ENCODE measurements around the gene CYB5R4.

The CYB5R4 gene

DNA sequence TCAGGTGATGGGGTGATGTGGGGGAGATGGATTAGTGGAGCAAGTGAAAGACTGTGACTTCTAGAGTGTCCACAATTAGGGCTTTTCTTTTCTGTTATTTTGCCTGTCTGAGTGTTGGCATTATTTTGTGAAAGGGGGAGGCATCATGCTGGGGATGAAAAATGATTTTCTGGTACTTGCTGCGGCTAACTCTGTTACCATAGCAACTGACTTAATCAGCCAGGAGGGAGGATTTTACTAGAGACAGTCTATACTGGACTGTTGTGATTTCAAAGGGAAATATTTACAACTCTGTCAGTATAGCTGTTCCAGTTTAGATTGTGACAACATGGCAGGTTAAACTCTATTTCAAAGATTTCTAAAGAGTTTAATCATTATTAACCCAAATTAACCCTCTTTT is 143.6 kb downstream of the CYB5R4 start:
- DNase-seq (ENCODE audit: insufficient read length, low spot score): no peak
- no peak for FAIRE-seq
- TF ChIP-seq CTCF (IDR thresholded peaks at IDR 0.05; ENCODE audit: insufficient read depth, missing control alignments): no peak

DNA sequence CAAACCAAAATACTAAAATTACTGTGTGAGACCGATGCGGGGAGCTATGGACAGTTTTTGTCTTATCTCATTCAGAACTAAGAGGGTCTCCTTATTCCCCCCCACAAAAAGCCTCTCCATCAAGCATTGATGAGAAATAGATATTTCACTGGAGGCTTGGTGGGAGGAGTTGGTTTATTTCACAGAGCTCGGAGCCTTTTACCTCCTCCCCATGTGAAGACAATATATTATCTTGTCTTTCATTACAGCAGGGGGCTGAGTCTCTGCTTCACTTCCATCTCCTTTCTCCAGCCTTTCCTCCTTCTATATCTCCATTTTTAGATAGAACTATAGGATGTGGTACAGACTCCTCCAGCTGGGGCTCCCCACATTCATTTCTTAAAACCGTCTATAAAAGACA is 144.2 kb downstream of the CYB5R4 start:
- no peak for TF ChIP-seq CTCF (IDR thresholded peaks at IDR 0.05; ENCODE audit: insufficient read depth, missing control alignments)
- DNase-seq (ENCODE audit: insufficient read length, low spot score): no peak
- FAIRE-seq: no peak

DNA sequence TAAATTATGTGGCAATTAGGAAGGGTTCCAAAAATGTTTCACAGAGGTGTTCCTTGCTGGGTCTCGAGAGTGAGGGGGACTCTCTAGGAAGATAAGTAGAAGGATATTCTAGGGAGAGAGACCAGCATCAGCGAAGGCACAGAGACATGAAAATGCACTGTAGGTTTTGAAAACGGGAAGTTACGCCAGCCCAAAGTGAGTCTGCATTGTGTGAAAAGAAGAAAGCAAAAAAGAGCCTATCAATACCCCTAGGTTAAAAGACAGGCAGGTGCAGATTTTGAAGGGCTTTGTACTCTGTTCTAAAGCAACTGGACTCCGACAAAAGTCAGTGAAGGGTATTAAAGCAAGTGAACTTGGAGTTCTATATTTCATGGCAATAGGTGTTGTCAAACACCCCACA is 148.4 kb downstream of the CYB5R4 start:
- TF ChIP-seq CTCF (IDR thresholded peaks at IDR 0.05; ENCODE audit: insufficient read depth, missing control alignments): no peak
- no peak for DNase-seq (ENCODE audit: insufficient read length, low spot score)
- FAIRE-seq: no peak

DNA sequence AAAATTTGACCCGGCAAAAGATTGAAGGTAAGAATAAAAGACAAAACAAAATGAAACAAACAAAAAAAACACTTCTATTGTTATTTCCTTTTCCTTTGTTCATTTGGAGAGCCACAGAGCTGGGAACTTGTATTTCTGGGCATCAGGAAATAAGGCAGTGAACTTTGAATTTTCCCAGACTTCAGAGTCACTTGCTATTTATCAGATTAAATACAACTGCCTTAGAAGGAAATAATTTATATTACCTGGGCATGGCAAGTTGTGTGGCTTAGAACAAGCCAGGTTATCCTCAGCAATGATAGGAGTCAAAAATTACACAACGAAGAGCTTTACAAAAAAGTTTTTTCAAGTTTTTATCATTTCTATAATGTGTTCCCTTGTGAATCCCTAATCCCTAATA is 153.9 kb downstream of the CYB5R4 start:
- no peak for FAIRE-seq

DNA sequence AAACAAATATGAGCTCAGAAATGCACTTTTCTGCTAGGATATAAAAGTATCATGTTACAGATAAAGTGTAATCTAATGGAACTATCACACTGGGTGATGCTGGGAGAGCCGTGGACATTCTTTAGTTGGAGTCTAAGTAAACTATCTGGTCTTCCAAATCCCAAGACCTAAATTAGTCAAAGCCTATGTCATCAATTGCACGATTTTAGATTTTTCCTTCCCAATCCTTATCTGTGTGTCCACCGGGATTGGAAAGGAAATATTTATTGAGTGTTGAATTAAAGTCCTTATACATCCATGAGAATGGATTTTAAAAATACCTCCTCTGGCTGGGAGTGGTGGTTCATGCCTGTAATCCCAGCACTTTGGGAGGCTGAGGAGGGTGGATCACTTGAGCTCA is 154.4 kb downstream of the CYB5R4 start:
- FAIRE-seq (no peak), DNase-seq (ENCODE audit: insufficient read length, low spot score) (no peak)
- TF ChIP-seq CTCF (IDR thresholded peaks at IDR 0.05; ENCODE audit: insufficient read depth, missing control alignments): no peak

More for the DNA sequence above, 153.9 kb downstream of the CYB5R4 start:
- no peak for TF ChIP-seq CTCF (IDR thresholded peaks at IDR 0.05; ENCODE audit: insufficient read depth, missing control alignments)
- DNase-seq (ENCODE audit: insufficient read length, low spot score): no peak

- FAIRE-seq (no peak), DNase-seq (ENCODE audit: insufficient read length, low spot score) (no peak)
- no peak for TF ChIP-seq CTCF (IDR thresholded peaks at IDR 0.05; ENCODE audit: insufficient read depth, missing control alignments)
Measured at GRCh38 chr6:84016029-84016428, 156.5 kb downstream of the CYB5R4 start.

Measured in D721Med (cell line).